ENCODE data around the gene SHROOM2.
"Not testable (repeated sequence)": the region's sequence is repeated elsewhere in the genome, so short reads cannot be mapped to it uniquely, and the experiment has no call there.

SHROOM2 gene

GRCh38 chrX:9784332-9784731, 1.9 kb upstream of the SHROOM2 start:
- DNase-seq, result no peak

DNA sequence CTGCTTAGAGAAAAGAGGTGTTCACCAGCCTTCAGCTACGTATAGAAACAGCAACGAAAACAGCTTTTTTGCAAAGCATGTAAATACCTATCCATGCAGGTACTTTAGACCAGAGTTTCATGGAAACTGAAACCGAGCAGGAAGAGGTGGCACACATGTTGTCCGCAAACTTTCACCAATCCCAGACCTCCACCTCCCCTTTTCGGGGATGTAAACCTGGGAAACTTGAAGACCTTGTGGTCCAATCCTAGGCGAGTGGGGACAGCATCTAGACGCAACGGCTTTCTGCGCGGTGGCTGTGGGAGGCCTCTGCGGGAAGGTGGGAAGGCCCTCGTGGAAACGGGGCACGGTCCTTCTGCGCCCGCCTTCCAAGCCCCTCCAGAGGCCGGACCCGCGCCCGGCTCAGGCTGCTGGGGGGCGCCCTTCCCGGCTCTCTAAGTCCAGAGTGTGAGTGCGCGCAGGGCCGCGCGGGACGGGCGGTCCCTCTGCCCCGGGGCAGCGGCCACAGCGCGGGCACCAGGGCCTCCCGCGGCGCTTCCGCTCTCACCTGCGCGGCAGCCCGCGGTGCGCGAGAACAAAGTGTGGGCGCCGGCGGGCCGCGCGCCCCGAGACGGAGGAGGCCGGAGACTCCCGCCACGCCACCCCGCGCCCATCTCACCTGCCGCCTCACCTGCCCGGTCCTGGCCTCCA, 830 bp upstream of the SHROOM2 start:
- DNase-seq, result no peak

- no peak for DNase-seq
Measured at GRCh38 chrX:9786798-9787635, 788 bp downstream of the SHROOM2 start.

DNA sequence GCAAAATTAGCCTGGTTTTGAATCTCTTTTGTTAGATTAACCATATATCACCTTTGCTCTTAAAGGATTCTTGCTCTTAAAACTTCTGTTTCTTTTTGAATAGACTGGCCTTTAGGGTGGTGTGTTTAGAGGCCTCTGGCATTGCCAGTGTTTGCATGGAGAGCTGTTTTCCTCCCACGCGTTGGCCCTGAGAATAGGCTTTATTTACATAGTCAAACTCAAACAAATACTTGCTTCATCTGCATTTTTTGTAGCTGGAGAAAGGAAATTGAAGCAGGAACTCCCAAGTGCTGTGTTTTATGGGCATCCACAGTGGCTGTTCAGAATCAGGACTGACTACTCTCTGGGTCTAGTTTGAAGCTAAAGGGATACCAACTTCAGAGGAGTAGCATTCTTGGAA, 2.7 kb downstream of the SHROOM2 start:
- DNase-seq, result no peak

DNA sequence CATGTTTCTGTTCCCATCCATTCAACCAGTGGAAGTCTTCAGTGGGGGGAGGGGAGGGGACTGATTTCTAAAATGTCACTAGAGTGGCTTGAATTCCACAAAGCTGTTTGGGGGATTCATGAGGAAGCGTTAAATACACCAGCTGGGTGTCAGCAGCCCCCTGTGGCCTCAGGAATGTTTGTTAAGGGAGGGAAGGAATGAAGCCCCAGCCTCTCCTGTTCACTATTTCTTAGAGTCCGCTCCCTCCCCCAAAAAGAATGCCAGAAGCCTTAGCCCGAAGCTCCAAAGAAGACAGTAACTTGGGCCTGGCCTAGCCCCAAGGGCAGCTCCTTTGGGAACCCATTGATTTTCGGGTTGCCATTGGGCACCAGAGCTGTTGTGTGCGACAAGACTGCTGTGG, 3.3 kb downstream of the SHROOM2 start:
- no peak for DNase-seq

- DNase-seq, result no peak
Measured at GRCh38 chrX:9790866-9791265, 4.6 kb downstream of the SHROOM2 start.

GRCh38 chrX:9794495-9794894, 8.3 kb downstream of the SHROOM2 start:
- no peak for DNase-seq

GRCh38 chrX:9797384-9798360, 11.4 kb downstream of the SHROOM2 start:
- DNase-seq, result no peak

GRCh38 chrX:9802737-9803136, 16.5 kb downstream of the SHROOM2 start:
- DNase-seq, result no peak

DNA sequence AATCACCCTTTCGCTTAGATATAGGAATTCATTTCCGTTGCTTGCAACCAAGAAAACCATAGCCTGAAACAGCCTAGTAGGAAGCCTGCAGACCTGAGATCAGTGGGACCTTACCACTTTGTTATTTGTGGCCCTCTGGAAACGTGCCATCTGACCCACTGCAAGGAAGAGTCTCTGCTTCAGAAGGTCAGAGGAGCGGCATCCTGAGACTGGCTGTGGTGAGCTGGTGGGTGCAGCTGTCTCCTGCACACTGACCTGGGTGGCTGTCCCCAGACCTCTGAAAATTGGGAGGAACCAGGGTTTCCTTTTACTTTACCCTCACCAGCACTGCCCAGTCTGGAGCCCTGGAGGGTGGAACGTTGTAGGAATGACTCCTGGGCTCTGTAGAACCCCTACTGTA, 18.2 kb downstream of the SHROOM2 start:
- no peak for DNase-seq

DNA sequence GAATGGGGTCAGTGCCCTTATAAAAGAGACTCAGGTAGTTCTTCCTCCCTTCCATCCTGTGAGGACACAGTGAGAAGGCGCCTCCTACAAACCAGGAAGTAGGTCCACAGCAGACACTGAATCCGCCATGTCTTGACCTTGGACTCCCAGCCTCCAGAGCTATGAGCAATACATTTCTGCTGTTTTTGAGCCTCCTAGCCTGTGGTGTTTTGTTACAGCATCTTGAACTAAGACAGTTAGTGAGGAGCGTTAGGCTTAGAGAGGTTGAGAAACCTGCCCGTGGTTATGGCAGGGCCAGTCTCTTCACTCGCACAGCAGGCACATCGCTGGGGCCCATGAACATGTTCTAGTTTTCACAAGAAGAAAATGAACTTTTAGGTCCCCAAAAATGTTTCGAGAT, 19.7 kb downstream of the SHROOM2 start:
- no peak for DNase-seq

- no peak for DNase-seq
Measured at GRCh38 chrX:9807355-9808182, 21.3 kb downstream of the SHROOM2 start.

DNA sequence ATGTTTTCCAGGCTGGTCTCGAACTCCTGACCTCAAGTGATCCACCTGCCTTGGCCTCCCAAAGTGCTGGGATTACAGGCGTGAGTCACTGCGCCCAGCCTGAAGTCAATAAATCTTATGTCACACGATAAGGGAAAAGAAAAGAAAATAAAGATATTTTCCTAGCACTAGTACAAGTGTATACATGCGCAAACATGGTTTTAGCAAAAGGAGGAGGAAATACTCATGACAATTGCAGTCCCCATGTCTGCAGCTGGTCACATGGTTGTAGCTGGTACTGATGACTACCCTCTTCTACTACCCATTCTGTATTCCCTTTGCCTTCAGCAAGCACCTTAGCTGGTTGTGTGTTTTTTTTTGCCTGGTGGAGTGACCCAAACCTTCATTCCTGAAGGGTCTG, 23.6 kb downstream of the SHROOM2 start:
- not testable (repeated sequence) for DNase-seq

DNA sequence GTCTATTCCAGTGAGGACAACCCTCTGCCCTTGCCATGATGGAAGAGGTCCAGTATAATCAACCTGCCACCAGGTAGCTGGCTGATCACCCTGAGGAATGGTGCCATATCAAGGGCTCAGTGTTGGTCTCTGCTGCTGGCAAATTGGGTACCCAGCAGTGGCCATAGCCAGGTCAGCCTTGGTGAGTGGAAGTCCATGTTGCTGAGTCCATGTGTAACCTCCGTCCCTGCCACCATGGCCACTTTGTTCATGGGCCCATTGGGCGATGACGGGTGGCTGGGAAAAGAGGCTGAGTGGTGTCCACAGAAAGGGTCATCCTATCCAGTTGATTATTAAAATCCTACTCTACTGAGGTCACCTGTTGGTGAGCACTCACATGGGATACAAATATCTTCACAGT, 24.9 kb downstream of the SHROOM2 start:
- DNase-seq, result not testable (repeated sequence)

GRCh38 chrX:9816084-9816700, 30.0 kb downstream of the SHROOM2 start:
- DNase-seq, result no peak

DNA sequence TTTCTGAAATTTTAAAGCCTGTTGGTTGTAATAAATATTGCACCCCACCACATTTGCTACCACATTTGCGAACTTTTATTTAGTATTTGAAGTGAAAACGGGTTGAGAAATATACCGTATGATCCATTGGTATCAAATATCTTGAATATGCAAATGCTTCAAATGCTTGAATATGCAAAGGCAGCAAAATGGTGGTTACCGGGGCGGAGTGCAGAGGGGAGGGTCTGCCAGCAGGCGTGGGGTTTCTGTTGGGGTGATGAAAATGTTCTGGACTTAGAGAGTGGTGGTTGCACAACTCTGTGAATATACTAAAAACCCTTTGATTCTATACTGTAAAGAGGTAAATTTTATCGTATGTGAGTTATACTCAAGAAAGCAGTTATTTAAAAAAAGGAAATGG, 35.3 kb downstream of the SHROOM2 start:
- DNase-seq, result no peak

DNA sequence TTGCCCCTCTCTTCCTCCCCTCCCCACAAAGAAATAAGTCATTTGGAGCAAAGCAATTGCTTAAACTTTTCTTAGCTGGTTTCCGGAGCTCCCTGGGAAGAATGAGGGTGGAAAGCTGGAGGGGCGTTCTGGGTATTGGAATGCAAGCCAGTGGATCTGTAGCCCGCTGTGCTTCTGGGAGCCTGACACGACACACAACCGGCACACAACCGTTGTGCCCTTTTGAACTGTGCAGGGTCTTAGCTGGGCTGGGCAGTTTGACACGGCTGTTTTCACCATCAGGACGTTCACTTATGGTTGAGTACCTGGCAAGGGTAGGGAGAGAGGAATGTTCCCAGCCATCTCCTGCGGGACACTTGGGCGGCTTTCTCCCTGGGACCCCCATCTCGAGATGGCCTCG, 38.3 kb downstream of the SHROOM2 start:
- no peak for DNase-seq

GRCh38 chrX:9825129-9825790, 39.0 kb downstream of the SHROOM2 start:
- no peak for DNase-seq

- DNase-seq, result no peak
Measured at GRCh38 chrX:9825966-9826365, 39.7 kb downstream of the SHROOM2 start.

DNA sequence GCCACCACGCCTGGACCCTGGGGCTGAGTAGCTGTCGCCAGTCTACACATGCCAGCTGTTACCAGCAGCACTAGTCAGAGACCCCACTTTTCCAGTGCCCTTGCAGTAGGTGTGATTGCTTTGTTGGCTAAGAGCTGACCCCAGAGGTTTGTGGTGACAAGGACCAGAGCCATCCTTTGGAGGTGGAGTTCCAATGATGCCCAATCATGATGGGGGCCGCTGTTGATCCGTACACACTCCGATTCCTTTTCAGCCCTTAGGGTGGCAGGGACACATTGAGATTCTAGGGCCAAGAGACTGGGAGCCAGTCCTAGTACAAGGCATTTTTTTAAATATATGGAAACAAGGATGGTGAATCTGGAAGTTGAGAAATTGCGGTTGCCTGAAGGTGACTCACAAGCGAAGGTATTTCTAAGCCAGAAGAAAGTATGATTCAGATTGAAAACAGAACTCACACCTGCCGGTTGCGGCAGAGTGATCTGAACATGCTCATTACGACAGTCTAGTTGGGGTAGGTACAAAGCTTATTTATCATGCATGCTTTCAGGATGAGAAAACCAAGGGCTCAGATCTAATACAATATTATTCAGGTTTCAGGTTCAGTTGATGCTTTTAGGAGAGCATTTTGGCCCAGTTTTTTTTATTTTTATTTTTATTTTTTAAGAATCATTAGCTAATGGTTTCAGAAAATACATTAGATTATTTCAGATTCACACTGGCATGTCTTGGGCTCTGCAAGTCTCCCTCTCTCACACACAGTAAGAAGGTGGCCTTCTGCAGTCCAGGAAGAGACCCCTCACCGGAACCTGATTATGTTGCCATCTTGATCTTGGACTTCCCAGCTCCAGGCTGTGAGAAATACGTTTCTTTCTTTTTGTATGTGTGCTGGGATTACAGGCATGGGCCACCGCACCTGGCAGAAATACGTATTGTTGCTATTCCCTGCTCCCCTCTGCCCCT, 43.4 kb downstream of the SHROOM2 start:
- DNase-seq, result no peak
